Panc1 (cell line): ENCODE measurements around the gene CFAP43.

Experiments
- CTCF ChIP-seq: fragments of 450-650 bp; IDR thresholded peaks from 2 replicates; pipeline ENCODE4 v1.5.1; 2017; ENCODE audit warnings: mild to moderate bottlenecking
- POLR2AphosphoS5 ChIP-seq: IDR thresholded peaks from 2 replicates; pipeline ENCODE4 v1.6.1; 2012; ENCODE audit warnings: mild to moderate bottlenecking, low read depth, low read length, moderate library complexity
- REST ChIP-seq, 2 experiments: IDR thresholded peaks; 2 replicates each; pipeline ENCODE4 v1.6.1; 2011 to 2012; ENCODE audit warnings: low read depth in 2 of 2, control low read depth in 1 of 2, low read length in 1 of 2, mild to moderate bottlenecking in 1 of 2, moderate library complexity in 1 of 2; ENCODE audit not compliant: insufficient read depth in 1 of 2
- SIN3A ChIP-seq: IDR thresholded peaks from 2 replicates; pipeline ENCODE4 v1.6.1; 2012; ENCODE audit warnings: low read depth, mild to moderate bottlenecking, low read length, moderate library complexity, borderline replicate concordance; ENCODE audit not compliant: insufficient read depth
- TCF7L2 ChIP-seq: IDR thresholded peaks from 2 replicates; pipeline ENCODE4 v1.6.1; 2011; ENCODE audit warnings: mild to moderate bottlenecking, low read depth, low read length, inconsistent platforms

- TF ChIP-seq CTCF: no peak
- no peak for TF ChIP-seq REST (IDR thresholded peaks at IDR 0.05; ENCODE audit: insufficient read depth in 1 of 2, low read depth in 2 of 2, low read length in 1 of 2)
- no peak for TF ChIP-seq POLR2AphosphoS5
- no peak for TF ChIP-seq SIN3A
- TF ChIP-seq TCF7L2: no peak
These were observed 90.1 kb downstream of the CFAP43 start for GRCh38 chr10:104142081-104142480.
